Memory B cell (primary cell): ENCODE results near the gene GSS.

ENCODE experiments used
- ATAC-seq: fragments of 150-1000 bp; cut with Tn5 transposase; 2 replicates; pipeline ENCODE4 v1.10.0; 2021; ENCODE audit warnings: low read depth, mild to moderate bottlenecking, moderate library complexity
- DNase-seq, 2 donors: peaks; one replicate each; pipeline ENCODE4 v3.0.0; 2022; ENCODE audit warnings: low spot score in 2 of 2
- H3K27ac Mint-ChIP-seq: one replicate; pipeline ENCODE4 v1.8.0; 2022; ENCODE audit warnings: mild to moderate bottlenecking, moderate library complexity, mixed read lengths
- H3K27me3 Mint-ChIP-seq: one replicate; pipeline ENCODE4 v1.8.0; 2022; ENCODE audit warnings: mixed read lengths
- H3K36me3 Mint-ChIP-seq: one replicate; pipeline ENCODE4 v1.8.0; 2022; ENCODE audit warnings: mild to moderate bottlenecking, mixed read lengths
- H3K4me1 Mint-ChIP-seq: one replicate; pipeline ENCODE4 v1.8.0; 2022; ENCODE audit warnings: mixed read lengths
- H3K4me3 Mint-ChIP-seq: one replicate; pipeline ENCODE4 v1.8.0; 2022; ENCODE audit warnings: mild to moderate bottlenecking, moderate library complexity, mixed read lengths
- H3K9me3 Mint-ChIP-seq: one replicate; pipeline ENCODE4 v1.8.0; 2022; ENCODE audit warnings: mixed read lengths

GSS gene

GRCh38 chr20:34997774-34998173 is 42.2 kb upstream of the GSS start:
- no peak for ATAC-seq
- Mint-ChIP-seq H3K9me3 (no peaks in the 10 kb centered on the region), H3K36me3 (peaks cover 58% of the 10 kb centered on the region), H3K4me1 (peaks cover 8% of the 10 kb centered on the region), H3K4me3 (no peak overlapping the region), H3K27me3 (no peaks in the 10 kb centered on the region), H3K27ac (no peak overlapping the region)
- DNase-seq: no peak

- H3K4me1 Mint-ChIP-seq: peaks cover 8% of the 10 kb centered on the region
Observed at GRCh38 chr20:34997131-34997561, 41.5 kb upstream of the GSS start.

GRCh38 chr20:34996243-34997028 is 40.8 kb upstream of the GSS start:
- H3K9me3 Mint-ChIP-seq: no peaks in the 10 kb centered on the region
- peaks cover 52% of the 10 kb centered on the region for H3K36me3 Mint-ChIP-seq
- DNase-seq (no peak), ATAC-seq (no peak)
- no peaks in the 10 kb centered on the region for H3K27me3 Mint-ChIP-seq
- H3K4me3 Mint-ChIP-seq: no peak overlapping the region
- H3K27ac Mint-ChIP-seq: no peak overlapping the region
- peaks cover 8% of the 10 kb centered on the region for H3K4me1 Mint-ChIP-seq

More at GRCh38 chr20:34997131-34997561, 41.5 kb upstream of the GSS start:
- Mint-ChIP-seq H3K4me3 (no peak overlapping the region), H3K9me3 (no peaks in the 10 kb centered on the region), H3K27me3 (no peaks in the 10 kb centered on the region), H3K27ac (no peak overlapping the region), H3K36me3 (peaks cover 56% of the 10 kb centered on the region)
- DNase-seq (no peak), ATAC-seq (no peak)

- no peaks in the 10 kb centered on the region for H3K9me3 Mint-ChIP-seq
- H3K27ac Mint-ChIP-seq: no peak overlapping the region
- H3K36me3 Mint-ChIP-seq: peaks cover 46% of the 10 kb centered on the region
- DNase-seq (no peak), ATAC-seq (no peak)
- no peak overlapping the region for H3K4me3 Mint-ChIP-seq
- peaks cover 4% of the 10 kb centered on the region for H3K4me1 Mint-ChIP-seq
- H3K27me3 Mint-ChIP-seq: no peaks in the 10 kb centered on the region
Observed at GRCh38 chr20:34995696-34996095, 40.1 kb upstream of the GSS start.

- Mint-ChIP-seq H3K27ac (no peak overlapping the region), H3K27me3 (no peaks in the 10 kb centered on the region), H3K9me3 (no peaks in the 10 kb centered on the region), H3K4me3 (no peak overlapping the region), H3K36me3 (peaks cover 43% of the 10 kb centered on the region), H3K4me1 (peaks cover 2% of the 10 kb centered on the region)
- DNase-seq (no peak), ATAC-seq (no peak)
Observed at GRCh38 chr20:34995192-34995591, 39.6 kb upstream of the GSS start.

GRCh38 chr20:34994509-34995131 is 39.0 kb upstream of the GSS start:
- DNase-seq: no peak
- H3K4me1 Mint-ChIP-seq: peaks cover 2% of the 10 kb centered on the region
- peaks cover 43% of the 10 kb centered on the region for H3K36me3 Mint-ChIP-seq
- H3K27ac Mint-ChIP-seq: no peak overlapping the region
- H3K4me3 Mint-ChIP-seq: no peak overlapping the region
- H3K9me3 Mint-ChIP-seq: no peaks in the 10 kb centered on the region
- no peak for ATAC-seq
- H3K27me3 Mint-ChIP-seq: no peaks in the 10 kb centered on the region

GRCh38 chr20:34993941-34994508 is 38.4 kb upstream of the GSS start:
- no peak for DNase-seq
- no peak overlapping the region for H3K27ac Mint-ChIP-seq

GRCh38 chr20:34992751-34993417 is 37.3 kb upstream of the GSS start:
- DNase-seq: no peak
- Mint-ChIP-seq H3K36me3 (peaks cover 27% of the 10 kb centered on the region), H3K9me3 (no peaks in the 10 kb centered on the region), H3K27ac (no peak overlapping the region), H3K4me1 (peaks cover 4% of the 10 kb centered on the region), H3K27me3 (no peaks in the 10 kb centered on the region), H3K4me3 (no peak overlapping the region)
- no peak for ATAC-seq

More at GRCh38 chr20:34993941-34994508, 38.4 kb upstream of the GSS start:
- Mint-ChIP-seq H3K36me3 (peaks cover 38% of the 10 kb centered on the region), H3K4me3 (no peak overlapping the region), H3K27me3 (no peaks in the 10 kb centered on the region), H3K9me3 (no peaks in the 10 kb centered on the region), H3K4me1 (peaks cover 2% of the 10 kb centered on the region)
- ATAC-seq: no peak

GRCh38 chr20:34990661-34991214 is 35.1 kb upstream of the GSS start:
- Mint-ChIP-seq H3K36me3 (peaks cover 10% of the 10 kb centered on the region), H3K4me1 (peaks cover 3% of the 10 kb centered on the region), H3K4me3 (no peak overlapping the region), H3K27ac (no peak overlapping the region), H3K27me3 (peaks cover 2% of the 10 kb centered on the region), H3K9me3 (no peaks in the 10 kb centered on the region)
- ATAC-seq: no peak
- no peak for DNase-seq

GRCh38 chr20:34990231-34990630 is 34.6 kb upstream of the GSS start:
- no peak overlapping the region for H3K27ac Mint-ChIP-seq

GRCh38 chr20:34989670-34990069 is 34.1 kb upstream of the GSS start:
- peaks cover 5% of the 10 kb centered on the region for H3K36me3 Mint-ChIP-seq
- H3K4me3 Mint-ChIP-seq: no peak overlapping the region
- peaks cover 3% of the 10 kb centered on the region for H3K4me1 Mint-ChIP-seq
- no peak overlapping the region for H3K27ac Mint-ChIP-seq
- DNase-seq: no peak
- H3K27me3 Mint-ChIP-seq: peaks cover 6% of the 10 kb centered on the region
- no peak for ATAC-seq
- no peaks in the 10 kb centered on the region for H3K9me3 Mint-ChIP-seq

More at GRCh38 chr20:34990231-34990630, 34.6 kb upstream of the GSS start:
- no peak overlapping the region for H3K4me3 Mint-ChIP-seq
- H3K27me3 Mint-ChIP-seq: peaks cover 4% of the 10 kb centered on the region
- peaks cover 9% of the 10 kb centered on the region for H3K36me3 Mint-ChIP-seq
- H3K4me1 Mint-ChIP-seq: peaks cover 3% of the 10 kb centered on the region
- ATAC-seq (no peak), DNase-seq (no peak)
- no peaks in the 10 kb centered on the region for H3K9me3 Mint-ChIP-seq

- peaks cover 6% of the 10 kb centered on the region for H3K27me3 Mint-ChIP-seq
- no peak overlapping the region for H3K4me3 Mint-ChIP-seq
- peaks cover 2% of the 10 kb centered on the region for H3K36me3 Mint-ChIP-seq
Observed at GRCh38 chr20:34989118-34989517, 33.5 kb upstream of the GSS start.

GRCh38 chr20:34988191-34988540 is 32.6 kb upstream of the GSS start:
- Mint-ChIP-seq H3K36me3 (no peaks in the 10 kb centered on the region), H3K27ac (no peak overlapping the region), H3K9me3 (no peaks in the 10 kb centered on the region), H3K4me1 (peaks cover 3% of the 10 kb centered on the region), H3K4me3 (no peak overlapping the region), H3K27me3 (peaks cover 8% of the 10 kb centered on the region)
- ATAC-seq (no peak), DNase-seq (no peak)

More at GRCh38 chr20:34989118-34989517, 33.5 kb upstream of the GSS start:
- no peak for ATAC-seq
- no peak overlapping the region for H3K27ac Mint-ChIP-seq
- no peak for DNase-seq
- H3K9me3 Mint-ChIP-seq: no peaks in the 10 kb centered on the region
- H3K4me1 Mint-ChIP-seq: peaks cover 3% of the 10 kb centered on the region
